ENCODE results near the gene CHST7. TPM values are rescaled to one million over a fixed set of nuclear protein-coding genes. Genes with fewer than 3 reads are reported as not detected.

Gene CHST7
- total and polyA plus RNA-seq, 2 of the 13 experiments (the other 11 are each of a cell fraction or from before 2014, with no cell fraction given) = 2.4 to 5.2 TPM

- TF ChIP-seq PHF8 (CRISPR knock-in tag; IDR thresholded peaks at IDR 0.05) = peak; percentile 86
- TF ChIP-seq ZNF414 (CRISPR knock-in tag; IDR thresholded peaks at IDR 0.05) = 0 out of 2 replicates have a peak, but pooled peaks have one; percentile 36
- TF ChIP-seq ZSCAN12 (CRISPR knock-in tag; IDR thresholded peaks at IDR 0.05) = no peak
- TF ChIP-seq NFKBIZ (CRISPR knock-in tag; IDR thresholded peaks at IDR 0.05) = no peak
- peak; percentile 66; the same call in 1 of the 2 replicates for TF ChIP-seq FOXK2 (IDR thresholded peaks at IDR 0.05)
- TF ChIP-seq POGZ (CRISPR knock-in tag; IDR thresholded peaks at IDR 0.05) = peak; percentile 84
- TF ChIP-seq ZNF224 (CRISPR knock-in tag; IDR thresholded peaks at IDR 0.05) = 0 out of 2 replicates have a peak, but pooled peaks have one; percentile 1
- TF ChIP-seq KAT8 (CRISPR knock-in tag; IDR thresholded peaks at IDR 0.05) = peak; percentile 74
- TF ChIP-seq ZHX2 (IDR thresholded peaks at IDR 0.05; ENCODE audit: low read depth) = no peak
- TF ChIP-seq ZHX2 (CRISPR knock-in tag; IDR thresholded peaks at IDR 0.05; ENCODE audit: borderline replicate concordance) = no peak
- no peak for TF ChIP-seq ZBTB21 (CRISPR knock-in tag; IDR thresholded peaks at IDR 0.05)
- peak; percentile 50; the same call in 1 of the 2 replicates for TF ChIP-seq YEATS2 (CRISPR knock-in tag; IDR thresholded peaks at IDR 0.05; ENCODE audit: borderline replicate concordance)
- TF ChIP-seq CEBPB (IDR thresholded peaks at IDR 0.05; ENCODE audit: borderline replicate concordance, low read depth, low read length) = no peak
- TF ChIP-seq ZNF660 (CRISPR knock-in tag; IDR thresholded peaks at IDR 0.05; ENCODE audit: borderline replicate concordance, low read depth) = no peak
- TF ChIP-seq GATAD1 (CRISPR knock-in tag; IDR thresholded peaks at IDR 0.05) = peak; percentile 88
- no peak for TF ChIP-seq PPARG (CRISPR knock-in tag; conservative IDR thresholded peaks at IDR 0.05)
- peak; percentile 33; the same call in 1 of the 2 replicates for TF ChIP-seq NR2F6 (IDR thresholded peaks at IDR 0.05)
- peak; percentile 39; the same call in 1 of the 2 replicates for TF ChIP-seq NR2F6 (CRISPR knock-in tag; IDR thresholded peaks at IDR 0.05)
- peak; percentile 87 for TF ChIP-seq ZNF687 (CRISPR knock-in tag; IDR thresholded peaks at IDR 0.05)
- TF ChIP-seq NR2F1 (CRISPR knock-in tag; IDR thresholded peaks at IDR 0.05) = peak; percentile 12 to 70; a peak in 2 of 4 replicates
Observed at GRCh38 chrX:46545111-46546005, 28.2 kb upstream of the CHST7 start, which contains the start of gene ZNF674 (continued).

All from HepG2 (cell line).